Loucy (cell line): ENCODE data around the gene CLSTN1.

Source experiments
- EZH2phosphoT487 ChIP-seq: fragments of 200-600 bp; IDR thresholded peaks from 2 replicates; pipeline ENCODE4 v1.6.1; 2018; ENCODE audit warnings: antibody characterized with exemption, mild to moderate bottlenecking, moderate library complexity, borderline replicate concordance
- TF ChIP-seq, protein P1 (sequence below): fragments of 200-600 bp; sonication (generic); conservative IDR thresholded peaks from 2 replicates; pipeline ENCODE4 v1.5.1; 2014; ENCODE audit warnings: mild to moderate bottlenecking, antibody characterized with exemption, low read length

DNA sequence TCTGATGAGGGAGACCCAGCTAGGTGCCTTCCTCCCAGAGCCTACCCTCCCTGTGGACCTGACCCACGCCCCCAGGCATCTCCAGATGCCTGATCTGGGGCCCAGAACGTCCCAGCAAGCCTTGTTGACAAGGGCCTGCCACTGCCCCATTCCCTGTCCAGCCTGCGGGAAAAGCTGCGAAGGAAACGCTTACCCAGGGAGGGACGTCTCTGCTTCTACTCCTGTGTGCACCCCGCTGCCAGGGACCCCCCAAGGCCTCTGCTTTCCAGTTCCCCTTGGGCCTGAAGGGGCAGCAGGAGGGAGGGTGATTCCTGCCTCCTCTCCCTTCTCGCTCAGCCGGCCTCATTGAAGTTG lies 11.6 kb upstream of the CLSTN1 start:
- TF ChIP-seq, protein P1, sequence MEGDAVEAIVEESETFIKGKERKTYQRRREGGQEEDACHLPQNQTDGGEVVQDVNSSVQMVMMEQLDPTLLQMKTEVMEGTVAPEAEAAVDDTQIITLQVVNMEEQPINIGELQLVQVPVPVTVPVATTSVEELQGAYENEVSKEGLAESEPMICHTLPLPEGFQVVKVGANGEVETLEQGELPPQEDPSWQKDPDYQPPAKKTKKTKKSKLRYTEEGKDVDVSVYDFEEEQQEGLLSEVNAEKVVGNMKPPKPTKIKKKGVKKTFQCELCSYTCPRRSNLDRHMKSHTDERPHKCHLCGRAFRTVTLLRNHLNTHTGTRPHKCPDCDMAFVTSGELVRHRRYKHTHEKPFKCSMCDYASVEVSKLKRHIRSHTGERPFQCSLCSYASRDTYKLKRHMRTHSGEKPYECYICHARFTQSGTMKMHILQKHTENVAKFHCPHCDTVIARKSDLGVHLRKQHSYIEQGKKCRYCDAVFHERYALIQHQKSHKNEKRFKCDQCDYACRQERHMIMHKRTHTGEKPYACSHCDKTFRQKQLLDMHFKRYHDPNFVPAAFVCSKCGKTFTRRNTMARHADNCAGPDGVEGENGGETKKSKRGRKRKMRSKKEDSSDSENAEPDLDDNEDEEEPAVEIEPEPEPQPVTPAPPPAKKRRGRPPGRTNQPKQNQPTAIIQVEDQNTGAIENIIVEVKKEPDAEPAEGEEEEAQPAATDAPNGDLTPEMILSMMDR: no peak
- no peak for TF ChIP-seq EZH2phosphoT487
